ENCODE results near the gene PRDM15.

Gene PRDM15

DNA sequence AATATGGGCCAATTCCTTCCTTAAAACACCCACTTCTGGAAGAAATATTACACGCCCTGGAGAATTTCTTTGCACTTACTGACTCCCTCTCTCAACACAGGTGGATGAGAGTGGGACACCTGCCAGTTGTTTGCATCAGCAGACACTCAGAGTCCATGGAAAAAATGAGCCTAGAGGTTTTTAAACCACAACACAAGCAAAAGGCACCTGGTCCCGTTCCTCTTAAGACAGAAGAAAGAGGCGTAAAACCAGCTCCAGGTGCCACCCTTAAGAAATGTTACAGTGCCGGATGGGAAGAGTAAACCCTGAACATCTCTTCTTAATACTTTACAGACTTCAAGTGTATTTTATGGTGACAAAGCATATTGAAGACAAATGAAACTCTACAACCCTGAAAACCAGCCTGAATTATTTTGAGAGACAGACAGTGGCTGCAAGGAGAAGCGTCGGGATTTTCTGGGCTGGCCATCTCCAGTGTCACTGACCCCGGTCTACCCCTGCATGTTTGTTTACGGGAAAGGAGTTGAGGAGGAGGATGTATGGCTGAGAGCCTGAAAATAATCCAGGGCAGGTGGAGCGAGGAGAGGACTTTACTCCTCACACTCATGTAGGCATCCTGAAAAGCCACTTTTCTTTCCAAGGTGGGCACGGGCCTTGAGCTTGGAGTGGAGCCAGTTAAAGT, 104.5 kb downstream of the PRDM15 start:
- DNase-seq = no peak

DNA sequence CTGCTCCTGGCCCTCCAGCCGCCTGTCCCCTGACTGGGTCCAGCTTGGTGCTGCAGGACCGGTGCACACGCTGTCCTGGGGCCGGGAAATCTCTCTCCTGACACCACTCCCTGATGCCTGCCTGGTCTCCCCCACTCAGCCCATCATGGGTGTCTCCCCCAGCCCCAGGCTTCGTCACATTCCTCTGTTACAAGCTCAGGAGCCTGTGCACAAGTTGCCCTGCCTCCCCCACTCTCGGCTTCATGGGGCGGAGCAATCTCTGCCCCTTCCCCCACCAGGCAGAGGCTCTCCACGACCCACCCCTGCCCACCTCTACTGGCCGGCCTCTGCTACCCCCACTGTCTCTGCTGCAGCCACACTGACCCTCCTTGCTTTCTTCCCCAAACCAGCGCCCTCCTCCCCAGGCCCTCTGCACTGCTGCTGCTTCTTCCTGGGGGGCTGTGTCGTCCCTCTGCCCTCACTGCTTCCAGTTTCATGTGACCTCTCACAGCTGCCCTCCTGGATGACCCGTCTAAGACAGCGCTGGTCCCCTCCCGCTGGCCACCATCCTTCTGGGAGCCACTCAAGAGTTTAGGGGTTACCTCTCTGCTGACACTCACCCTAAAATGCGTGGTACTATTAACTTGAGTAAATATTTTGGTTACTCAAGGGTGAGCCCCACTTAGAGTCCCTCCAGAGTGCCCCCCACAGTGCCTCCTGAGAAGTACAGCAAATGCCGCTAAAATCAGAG, 106.6 kb downstream of the PRDM15 start:
- no peak for DNase-seq

DNA sequence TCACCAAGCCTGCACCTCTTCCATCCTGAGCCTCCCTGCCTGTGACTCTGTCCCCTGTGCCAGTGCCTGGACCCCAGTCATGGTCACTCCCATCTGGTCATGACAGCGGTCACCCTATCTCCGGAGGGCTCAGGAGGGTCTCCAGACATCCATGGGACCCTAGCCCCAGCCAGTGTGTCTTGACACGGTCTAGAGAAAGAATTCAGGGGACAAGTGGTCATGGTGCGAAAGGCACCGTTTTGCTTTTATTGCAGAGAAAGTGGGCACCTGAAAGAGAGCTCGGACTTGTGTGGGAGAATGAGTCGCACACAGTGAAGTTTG, 107.6 kb downstream of the PRDM15 start:
- no peak for DNase-seq

GRCh38 chr21:41770901-41771624, 108.1 kb downstream of the PRDM15 start:
- DNase-seq = no peak

DNA sequence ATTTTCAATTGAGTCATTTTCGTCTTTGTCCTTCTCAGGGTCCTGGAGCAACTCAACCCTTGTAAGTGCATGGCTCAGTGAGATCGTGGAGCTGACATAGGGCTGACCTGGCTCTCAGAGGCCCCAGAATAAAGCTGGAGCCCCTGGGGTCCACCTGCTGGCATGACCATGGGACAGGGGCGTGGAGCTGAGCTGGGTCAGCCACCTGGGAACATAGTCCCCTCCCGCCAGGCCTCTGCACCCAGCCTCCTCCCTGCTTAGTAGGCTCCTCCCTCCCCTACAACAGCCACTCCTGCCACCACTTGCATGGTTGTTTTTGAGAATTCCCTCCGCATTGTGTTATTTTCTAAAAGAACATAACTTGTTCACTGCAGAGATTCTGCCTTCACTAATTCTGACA, 109.2 kb downstream of the PRDM15 start:
- DNase-seq = no peak

- no peak for DNase-seq
Measured at GRCh38 chr21:41769521-41769920, 109.6 kb downstream of the PRDM15 start.

- DNase-seq = no peak
Measured at GRCh38 chr21:41769111-41769510, 110.0 kb downstream of the PRDM15 start.

- DNase-seq = peak; percentile 35
Measured at GRCh38 chr21:41768437-41769042, 110.6 kb downstream of the PRDM15 start.

DNA sequence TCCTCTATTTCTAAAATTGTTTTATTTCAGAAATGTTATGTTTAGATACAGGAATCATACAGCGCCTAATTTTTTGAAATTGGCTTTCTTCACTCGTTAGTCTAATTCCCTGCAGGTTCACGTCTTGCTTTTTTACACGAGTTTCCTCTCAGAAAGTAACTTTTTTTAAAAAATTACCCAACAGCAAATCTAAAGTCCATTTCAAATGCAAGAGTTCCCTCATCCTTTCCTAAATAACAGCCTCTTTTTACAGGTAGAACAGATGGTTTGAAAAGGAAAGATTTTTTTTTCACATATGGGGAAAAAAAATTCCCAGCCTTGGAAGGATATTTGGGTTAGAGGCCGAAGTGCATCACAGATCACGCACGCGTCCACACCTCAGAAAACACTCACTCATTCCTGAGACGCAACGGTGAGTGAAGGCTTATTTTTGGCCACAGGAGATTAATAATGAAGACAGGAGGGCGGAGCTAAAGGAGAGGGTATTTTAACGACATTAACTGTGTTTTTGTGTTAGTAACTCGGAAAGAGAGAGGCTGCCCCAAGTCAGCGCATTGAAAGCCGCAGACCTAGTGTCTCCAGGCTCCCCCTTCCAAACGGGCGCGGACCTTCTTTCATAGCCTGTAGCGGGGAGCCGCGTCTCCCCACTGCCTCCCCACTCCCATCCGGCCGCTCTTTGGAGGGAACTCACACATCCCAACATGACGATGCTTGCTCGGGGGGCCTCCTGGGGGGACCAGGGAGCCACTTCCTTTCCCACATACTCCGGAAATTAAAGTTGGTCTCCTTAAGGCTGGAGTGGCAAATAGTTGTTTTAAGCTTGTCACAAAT, 111.3 kb downstream of the PRDM15 start:
- DNase-seq = no peak

DNA sequence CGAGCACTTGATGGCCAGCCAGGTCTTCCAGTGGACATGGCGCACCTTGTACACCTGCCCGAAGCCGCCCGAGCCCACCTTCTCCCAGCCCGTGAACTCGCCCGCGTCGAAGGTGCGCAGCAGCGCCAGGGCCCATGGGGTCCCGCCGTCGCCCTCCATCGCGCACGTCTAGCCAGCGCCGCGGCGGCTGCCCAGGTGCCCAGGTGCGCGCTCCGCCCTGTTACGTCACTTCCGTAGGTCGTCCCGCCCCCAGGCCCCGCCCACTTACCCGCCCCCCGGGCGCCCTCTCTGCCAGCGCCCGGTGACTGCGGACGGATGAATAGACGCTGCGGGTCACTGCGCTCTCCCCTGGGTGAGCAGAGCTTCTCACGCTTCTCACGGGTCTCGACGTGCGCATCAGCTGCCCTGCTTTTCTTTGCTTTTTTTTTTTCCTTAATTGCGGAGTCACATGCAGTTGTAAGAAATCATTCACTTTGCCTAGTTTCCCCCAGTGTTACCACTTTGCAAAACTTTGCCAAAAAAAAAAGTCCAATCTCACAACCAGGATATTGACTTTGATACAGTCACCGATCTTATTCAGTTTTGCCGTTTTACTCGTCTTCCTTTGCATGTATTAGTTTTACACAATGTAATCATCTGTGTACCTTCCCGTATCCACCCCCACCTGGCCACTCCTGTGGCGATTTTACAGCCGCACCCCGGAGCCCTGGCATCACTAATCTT, 112.1 kb downstream of the PRDM15 start, which contains the start of gene RIPK4:
Gene RIPK4, minus strand, starts transcription at position 170 of the 723 bp plus-strand sequence. Its CDS starts 11 bp downstream, at position 159.
- peak; percentile 70 for DNase-seq

GRCh38 chr21:41765973-41766882, 112.9 kb downstream of the PRDM15 start:
- DNase-seq = peak; percentile 24

DNA sequence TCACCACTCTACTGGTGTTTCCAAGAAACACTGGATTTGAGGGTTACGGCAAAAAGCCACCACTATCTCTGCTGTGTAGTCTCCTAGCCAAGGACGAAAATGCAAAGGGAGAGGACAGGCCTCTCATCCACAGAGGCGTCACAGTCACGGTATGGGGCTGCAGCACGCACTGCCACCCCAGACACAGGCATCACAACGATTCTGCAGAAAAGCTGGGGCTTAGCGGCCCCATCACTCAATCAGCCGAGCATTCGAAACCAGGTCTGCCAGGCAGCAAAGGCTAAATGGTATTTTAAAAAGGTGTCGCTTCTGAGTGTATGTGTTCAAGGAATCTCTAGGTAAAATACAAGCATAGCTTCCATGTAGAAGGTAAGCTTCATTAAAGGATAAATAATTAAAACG, 113.7 kb downstream of the PRDM15 start:
- DNase-seq = no peak

- no peak for DNase-seq
Measured at GRCh38 chr21:41764558-41765419, 114.4 kb downstream of the PRDM15 start.

- DNase-seq = no peak
Measured at GRCh38 chr21:41763996-41764395, 115.1 kb downstream of the PRDM15 start.

DNA sequence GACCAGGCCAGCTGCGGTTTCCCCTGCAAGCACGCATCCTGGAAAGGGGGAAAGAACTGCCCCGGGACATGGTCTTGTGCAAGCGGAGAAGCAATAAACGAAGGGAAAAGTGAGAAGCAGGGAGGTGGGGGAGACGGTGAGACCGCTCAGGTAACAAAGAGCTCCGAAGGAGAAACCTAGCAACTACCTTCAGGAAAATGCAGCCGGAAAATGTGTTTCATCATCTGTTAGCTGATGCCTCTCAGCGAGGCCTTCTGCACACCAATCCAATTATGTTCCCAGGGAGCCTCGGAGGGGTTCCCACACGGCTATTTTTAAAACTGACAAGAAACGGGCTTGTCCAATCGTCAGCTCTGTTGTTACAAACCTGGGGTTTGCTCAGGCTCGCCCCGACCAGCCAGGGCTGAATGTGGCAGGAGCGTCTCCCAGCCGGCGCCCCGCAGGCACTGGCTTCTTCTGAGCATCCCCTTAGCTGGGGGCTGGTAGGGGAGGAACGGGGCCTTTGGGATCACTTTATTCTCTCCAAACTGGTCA, 115.7 kb downstream of the PRDM15 start:
- no peak for DNase-seq

- DNase-seq = no peak
Measured at GRCh38 chr21:41762753-41763152, 116.4 kb downstream of the PRDM15 start.

DNA sequence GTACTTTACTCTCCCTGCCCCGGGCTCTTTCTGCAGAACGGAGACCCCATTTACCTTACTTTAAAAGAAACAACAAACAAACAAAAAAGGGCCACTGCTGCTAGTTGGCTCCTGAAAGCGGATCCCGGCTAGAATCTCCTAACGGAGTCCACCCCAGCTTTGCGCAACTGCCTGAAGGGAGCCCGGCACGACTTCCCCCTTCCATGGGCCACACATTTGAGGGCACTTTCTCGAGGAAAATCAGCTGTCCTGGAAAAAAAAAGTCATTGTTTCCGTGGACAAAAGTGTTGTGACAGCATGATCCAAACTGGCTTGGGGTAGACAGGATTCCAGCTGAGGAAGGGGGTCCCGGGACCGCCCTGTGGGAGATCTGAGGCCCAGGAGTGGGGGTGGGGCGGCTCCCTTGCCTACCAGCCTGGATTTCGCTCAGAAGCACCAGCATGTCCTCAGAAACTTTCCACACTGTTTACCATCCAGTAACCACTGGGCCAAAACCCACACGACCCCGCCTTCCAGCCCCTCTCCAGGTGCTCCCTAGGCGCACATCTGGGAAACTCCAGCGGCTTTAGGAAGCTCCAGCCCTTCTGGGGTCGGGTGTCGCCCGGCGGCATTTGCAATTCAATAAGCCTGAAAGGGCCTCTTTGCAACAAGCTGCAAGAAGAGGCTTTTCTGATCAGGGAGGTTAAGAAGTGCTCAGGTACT, 117.1 kb downstream of the PRDM15 start:
- DNase-seq = no peak

GRCh38 chr21:41761211-41761933, 117.8 kb downstream of the PRDM15 start:
- no peak for DNase-seq

Measured in activated T-cell treated with anti-CD3 and anti-CD28 coated beads, Interleukin-2, amount 50 U/mL, for 1 hour (primary cell).